T1000 (cell line): ENCODE data around the gene ZNF200.

Experiments
- DNase-seq: peaks from one replicate; lab custom pipeline; 2025; ENCODE audit warnings: mixed read lengths; lab: John Stamatoyannopoulos, UW

ZNF200 gene

DNA sequence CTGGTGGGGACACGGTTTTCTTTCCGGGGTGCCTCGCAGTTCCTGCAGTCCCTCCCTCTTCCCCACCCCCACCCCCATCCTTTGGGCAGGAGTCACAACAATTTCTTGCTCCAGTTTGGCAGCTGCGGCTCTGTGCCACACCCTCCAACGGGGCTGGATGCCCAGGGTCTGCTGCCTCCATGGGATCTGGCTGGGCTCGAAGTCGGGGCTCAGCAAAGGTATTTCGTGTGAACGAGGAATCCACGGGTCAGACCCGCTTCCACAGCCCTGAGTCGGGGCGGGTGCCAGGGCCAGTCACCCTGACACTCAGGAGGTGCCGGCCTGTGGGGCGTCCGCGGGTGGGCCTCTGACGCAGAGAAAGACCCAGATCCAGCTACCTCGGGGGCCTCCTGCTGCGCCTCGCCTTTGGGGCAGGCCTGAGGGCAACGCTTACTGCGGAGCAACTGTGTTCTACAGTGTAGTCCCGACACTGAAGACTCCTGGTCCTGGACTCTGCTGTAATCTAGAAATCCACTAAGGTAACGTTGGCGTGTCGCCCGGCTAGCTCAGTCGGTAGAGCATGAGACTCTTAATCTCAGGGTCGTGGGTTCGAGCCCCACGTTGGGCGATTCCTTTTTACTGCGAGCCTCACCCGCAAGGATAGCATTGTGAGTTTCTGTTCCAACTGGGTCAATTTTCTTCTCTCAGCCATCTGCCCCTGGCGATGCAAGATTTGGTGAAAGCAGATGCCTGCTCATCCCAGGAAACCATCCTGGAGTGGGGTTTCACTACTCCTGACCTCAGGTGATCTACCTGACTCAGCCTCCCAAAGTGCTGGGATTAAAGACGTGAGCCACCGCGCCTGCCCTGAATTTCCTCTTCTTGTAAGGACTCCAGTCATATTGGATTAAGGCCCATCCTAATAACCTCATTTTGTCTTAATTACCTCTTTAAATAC lies 59.5 kb downstream of the ZNF200 start:
- no peak for DNase-seq

DNA sequence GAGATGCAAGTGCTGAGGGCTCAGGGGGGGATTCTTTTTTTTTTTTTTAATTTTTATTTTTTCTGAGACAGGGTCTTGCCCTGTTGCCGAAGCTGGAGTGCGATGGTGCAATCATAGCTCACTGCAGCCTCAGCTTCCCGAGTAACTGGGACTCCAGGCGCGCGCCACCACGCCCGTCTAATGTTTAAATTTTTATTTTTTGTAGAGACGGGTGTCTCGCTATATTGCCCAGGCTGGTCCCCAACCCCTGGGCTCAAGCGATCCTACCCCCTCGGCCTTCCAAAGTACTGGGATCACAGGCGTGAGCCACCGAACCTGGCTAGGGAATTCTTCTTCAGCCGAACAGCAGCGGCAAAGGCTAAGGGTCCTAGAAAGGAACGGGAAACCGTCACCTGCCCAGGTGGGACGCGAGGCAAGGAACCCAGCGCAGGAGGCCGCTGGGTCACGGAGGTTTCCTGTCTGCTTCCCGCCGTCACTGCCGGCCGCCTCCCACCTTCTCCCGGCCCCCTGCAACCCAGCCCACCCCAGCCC lies 60.3 kb downstream of the ZNF200 start:
- DNase-seq = no peak

DNA sequence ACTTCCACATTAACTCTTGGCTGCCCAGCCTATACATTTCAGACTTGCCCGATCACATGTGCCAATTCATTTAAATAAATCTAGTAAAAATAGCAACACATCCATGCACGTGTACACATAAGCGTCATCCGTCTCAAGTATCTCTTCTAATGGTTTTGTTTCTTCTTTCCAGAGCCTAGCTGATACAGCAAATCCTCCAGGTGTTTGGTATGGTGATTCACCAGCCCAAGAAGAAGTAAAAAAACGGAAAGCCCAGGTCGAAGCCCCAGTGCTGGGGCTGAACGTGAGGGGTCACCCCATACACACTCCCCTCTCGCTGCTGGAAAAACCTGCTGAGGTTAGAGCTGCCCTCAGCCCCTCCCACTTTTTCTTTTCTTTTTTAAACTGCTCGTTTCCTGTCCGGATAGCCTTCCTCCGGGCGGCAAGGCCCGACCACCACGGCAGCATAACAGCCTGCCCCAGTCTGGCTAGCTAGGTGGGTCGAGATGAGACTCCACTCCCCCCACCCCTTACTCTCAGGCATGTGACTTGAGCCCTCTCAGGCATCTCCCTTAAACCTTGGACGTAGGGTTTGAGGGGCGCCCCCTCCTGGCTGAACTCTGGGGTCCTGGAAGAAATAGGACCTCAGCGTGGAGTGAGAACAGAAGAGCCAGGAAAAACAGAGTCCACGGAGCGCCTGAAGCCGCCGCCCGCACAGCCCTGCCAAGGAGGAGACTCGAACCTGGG lies 60.9 kb downstream of the ZNF200 start:
- no peak for DNase-seq
